Activated naive CD8-positive, alpha-beta T cell (primary cell): Measurements from ENCODE around the gene CDHR2.

Source experiments
- H3K27ac Mint-ChIP-seq: one replicate; pipeline ENCODE4 v1.8.0; 2021; ENCODE audit warnings: mixed read lengths
- H3K27me3 Mint-ChIP-seq: one replicate; pipeline ENCODE4 v1.8.0; 2021; ENCODE audit warnings: mixed read lengths
- H3K36me3 Mint-ChIP-seq: one replicate; pipeline ENCODE4 v1.8.0; 2021; ENCODE audit warnings: mixed read lengths
- H3K4me1 Mint-ChIP-seq: one replicate; pipeline ENCODE4 v1.8.0; 2021; ENCODE audit warnings: low read depth, mixed read lengths
- H3K4me3 Mint-ChIP-seq: one replicate; pipeline ENCODE4 v1.8.0; 2021; ENCODE audit warnings: mild to moderate bottlenecking, mixed read lengths
- H3K9me3 Mint-ChIP-seq: one replicate; pipeline ENCODE4 v1.8.0; 2021; ENCODE audit warnings: low read depth, mixed read lengths

CDHR2 gene, protein sequence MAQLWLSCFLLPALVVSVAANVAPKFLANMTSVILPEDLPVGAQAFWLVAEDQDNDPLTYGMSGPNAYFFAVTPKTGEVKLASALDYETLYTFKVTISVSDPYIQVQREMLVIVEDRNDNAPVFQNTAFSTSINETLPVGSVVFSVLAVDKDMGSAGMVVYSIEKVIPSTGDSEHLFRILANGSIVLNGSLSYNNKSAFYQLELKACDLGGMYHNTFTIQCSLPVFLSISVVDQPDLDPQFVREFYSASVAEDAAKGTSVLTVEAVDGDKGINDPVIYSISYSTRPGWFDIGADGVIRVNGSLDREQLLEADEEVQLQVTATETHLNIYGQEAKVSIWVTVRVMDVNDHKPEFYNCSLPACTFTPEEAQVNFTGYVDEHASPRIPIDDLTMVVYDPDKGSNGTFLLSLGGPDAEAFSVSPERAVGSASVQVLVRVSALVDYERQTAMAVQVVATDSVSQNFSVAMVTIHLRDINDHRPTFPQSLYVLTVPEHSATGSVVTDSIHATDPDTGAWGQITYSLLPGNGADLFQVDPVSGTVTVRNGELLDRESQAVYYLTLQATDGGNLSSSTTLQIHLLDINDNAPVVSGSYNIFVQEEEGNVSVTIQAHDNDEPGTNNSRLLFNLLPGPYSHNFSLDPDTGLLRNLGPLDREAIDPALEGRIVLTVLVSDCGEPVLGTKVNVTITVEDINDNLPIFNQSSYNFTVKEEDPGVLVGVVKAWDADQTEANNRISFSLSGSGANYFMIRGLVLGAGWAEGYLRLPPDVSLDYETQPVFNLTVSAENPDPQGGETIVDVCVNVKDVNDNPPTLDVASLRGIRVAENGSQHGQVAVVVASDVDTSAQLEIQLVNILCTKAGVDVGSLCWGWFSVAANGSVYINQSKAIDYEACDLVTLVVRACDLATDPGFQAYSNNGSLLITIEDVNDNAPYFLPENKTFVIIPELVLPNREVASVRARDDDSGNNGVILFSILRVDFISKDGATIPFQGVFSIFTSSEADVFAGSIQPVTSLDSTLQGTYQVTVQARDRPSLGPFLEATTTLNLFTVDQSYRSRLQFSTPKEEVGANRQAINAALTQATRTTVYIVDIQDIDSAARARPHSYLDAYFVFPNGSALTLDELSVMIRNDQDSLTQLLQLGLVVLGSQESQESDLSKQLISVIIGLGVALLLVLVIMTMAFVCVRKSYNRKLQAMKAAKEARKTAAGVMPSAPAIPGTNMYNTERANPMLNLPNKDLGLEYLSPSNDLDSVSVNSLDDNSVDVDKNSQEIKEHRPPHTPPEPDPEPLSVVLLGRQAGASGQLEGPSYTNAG (N-terminal part only)

DNA sequence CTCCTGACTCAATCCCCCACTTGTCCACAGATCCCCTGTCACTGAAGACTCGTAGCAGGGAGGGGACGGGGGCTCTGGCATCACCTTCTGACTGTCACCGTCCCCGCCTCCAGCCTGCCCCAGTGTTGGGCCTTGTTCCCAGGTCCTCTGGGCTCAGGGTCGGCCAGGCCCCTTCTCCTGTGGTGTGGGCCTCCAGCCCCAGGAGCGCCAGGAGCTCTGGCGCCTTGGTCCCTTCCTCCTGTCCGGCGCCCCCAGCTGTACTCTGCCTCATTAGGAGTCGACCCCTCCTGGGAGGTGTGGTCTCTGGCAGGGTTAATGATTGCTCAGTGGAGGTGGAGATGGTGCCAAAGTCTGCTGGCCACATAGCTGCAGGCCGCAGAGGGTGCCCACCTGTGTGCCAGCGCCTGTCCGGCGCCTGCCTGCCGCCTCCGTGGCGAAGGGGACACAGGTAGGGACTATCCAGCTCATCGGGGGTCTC is at the start of gene CDHR2:
TSS of gene CDHR2 (plus strand) at position 376 of the 478 bp plus-strand sequence. CDS start 16,011 bp downstream, outside the sequence.
- H3K4me3 Mint-ChIP-seq = no peak within 1 kb of the TSS
- no peaks in the 10 kb centered on the region for H3K27me3 Mint-ChIP-seq
- peaks cover 62% of the 10 kb centered on the region for H3K4me1 Mint-ChIP-seq
- no peaks in the 10 kb centered on the region for H3K9me3 Mint-ChIP-seq
- H3K27ac Mint-ChIP-seq = peak within 1 kb of the TSS; percentile 78
- no peaks in the 10 kb centered on the region for H3K36me3 Mint-ChIP-seq

DNA sequence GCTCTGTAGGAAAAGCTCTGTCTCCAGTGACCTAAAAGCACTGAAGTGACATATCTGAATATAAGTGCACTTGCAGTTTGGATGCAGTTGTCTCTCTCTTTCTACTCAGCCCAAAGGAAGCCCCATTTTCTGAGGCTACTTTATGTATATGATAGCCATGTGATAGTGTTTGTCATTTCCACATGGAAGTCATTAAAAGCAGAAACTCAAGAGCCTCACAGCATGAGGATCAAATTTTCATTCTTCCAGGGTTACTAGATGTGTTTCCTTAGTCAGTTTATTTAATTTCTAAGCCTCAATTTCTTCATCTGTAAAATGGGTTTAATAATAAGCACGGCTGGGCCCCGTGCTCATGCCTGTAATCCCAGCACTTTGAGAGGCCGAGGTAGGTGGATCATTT is 48.6 kb upstream of the CDHR2 start:
- H3K4me1 Mint-ChIP-seq = no peaks in the 10 kb centered on the region
- no peaks in the 10 kb centered on the region for H3K9me3 Mint-ChIP-seq
- no peak overlapping the region for H3K4me3 Mint-ChIP-seq
- H3K27me3 Mint-ChIP-seq = no peaks in the 10 kb centered on the region
- H3K27ac Mint-ChIP-seq = no peak overlapping the region
- peaks cover 10% of the 10 kb centered on the region for H3K36me3 Mint-ChIP-seq

DNA sequence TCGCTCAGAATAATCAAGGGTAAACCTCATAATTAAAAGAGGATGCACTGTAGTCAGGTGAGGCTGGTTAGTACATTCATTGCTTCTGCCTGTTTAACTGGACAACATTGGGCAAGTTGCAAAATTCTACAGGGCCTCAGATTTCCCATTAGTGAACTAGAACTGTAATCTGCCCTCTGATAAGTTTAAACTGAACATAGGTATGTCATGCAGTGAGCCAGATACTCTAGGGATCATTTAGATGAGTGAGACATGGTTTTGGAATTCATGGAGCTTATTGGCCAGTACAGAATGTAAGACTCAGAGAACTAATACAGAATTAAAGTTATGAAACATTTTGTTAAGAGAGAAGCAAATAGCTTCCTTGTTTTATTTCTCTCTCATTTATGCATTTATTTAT is 47.8 kb upstream of the CDHR2 start:
- no peaks in the 10 kb centered on the region for H3K27me3 Mint-ChIP-seq
- no peaks in the 10 kb centered on the region for H3K9me3 Mint-ChIP-seq
- peaks cover 14% of the 10 kb centered on the region for H3K36me3 Mint-ChIP-seq
- H3K4me3 Mint-ChIP-seq = no peak overlapping the region
- no peaks in the 10 kb centered on the region for H3K4me1 Mint-ChIP-seq
- no peak overlapping the region for H3K27ac Mint-ChIP-seq

DNA sequence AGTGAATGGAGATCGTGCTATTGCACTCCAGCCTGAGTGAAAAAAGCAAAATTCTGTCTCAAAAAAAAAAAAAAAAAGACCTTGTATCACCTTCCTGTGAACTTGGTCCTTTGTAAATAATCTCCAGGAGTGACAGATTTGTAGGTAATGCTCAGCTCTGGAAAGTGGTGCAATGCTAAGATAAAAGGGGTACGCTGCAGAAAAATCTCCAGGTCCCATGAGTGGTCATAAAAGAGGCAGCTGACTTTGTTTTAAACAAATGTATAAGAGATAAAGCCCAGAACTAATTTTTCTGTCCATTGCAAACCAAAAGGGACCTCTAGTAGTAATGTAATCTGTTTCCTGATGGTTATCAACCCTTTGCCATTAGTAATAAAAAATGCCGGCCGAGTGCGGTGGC is 45.6 kb upstream of the CDHR2 start:
- Mint-ChIP-seq H3K4me1 (no peaks in the 10 kb centered on the region), H3K4me3 (no peak overlapping the region), H3K27me3 (no peaks in the 10 kb centered on the region), H3K36me3 (peaks cover 19% of the 10 kb centered on the region), H3K27ac (no peak overlapping the region), H3K9me3 (no peaks in the 10 kb centered on the region)

DNA sequence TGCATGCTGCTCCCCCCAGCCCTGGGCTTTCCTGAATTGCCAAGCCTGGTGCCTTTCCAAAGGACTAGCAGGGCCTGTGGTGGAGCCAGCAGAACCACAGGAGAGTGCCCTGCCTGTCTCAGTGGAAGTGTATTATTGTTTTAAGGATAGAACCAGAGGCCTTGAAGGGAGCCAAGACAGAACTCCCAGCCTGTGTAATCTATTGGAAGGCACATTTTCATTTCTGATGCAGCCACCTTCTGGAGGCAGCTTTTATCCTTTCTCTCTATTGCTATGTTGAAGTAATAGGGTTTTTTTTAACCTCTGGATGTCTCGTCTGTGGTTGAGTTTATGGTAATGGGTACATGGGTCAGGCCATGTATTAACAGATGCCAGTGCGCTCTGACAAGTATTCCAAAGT is 41.2 kb upstream of the CDHR2 start:
- peak overlapping the region; percentile 46 for H3K27ac Mint-ChIP-seq
- peaks cover 16% of the 10 kb centered on the region for H3K36me3 Mint-ChIP-seq
- no peaks in the 10 kb centered on the region for H3K9me3 Mint-ChIP-seq
- H3K4me1 Mint-ChIP-seq = no peaks in the 10 kb centered on the region
- no peak overlapping the region for H3K4me3 Mint-ChIP-seq
- H3K27me3 Mint-ChIP-seq = no peaks in the 10 kb centered on the region

DNA sequence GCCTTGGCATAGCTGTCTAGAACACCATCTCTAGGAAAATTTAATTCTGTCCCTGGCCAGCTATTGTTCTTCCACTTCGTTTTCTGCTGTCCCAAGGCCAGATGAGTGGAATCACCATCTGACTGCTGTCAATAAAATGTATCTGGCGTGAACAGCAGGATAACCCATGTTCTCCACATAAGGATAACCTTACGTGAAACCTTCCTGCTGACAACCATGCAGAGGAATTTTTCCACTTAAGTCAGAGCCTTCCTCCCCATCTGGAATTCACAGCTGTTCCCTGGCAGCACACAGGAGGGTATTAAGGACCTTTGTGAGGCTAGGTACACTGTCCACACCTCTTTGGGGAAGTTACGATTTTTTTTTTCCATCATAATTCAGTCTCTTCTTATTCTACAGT is 40.5 kb upstream of the CDHR2 start:
- no peak overlapping the region for H3K4me3 Mint-ChIP-seq
- peaks cover 16% of the 10 kb centered on the region for H3K36me3 Mint-ChIP-seq
- no peaks in the 10 kb centered on the region for H3K9me3 Mint-ChIP-seq
- peaks cover 1% of the 10 kb centered on the region for H3K4me1 Mint-ChIP-seq
- H3K27ac Mint-ChIP-seq = no peak overlapping the region
- H3K27me3 Mint-ChIP-seq = no peaks in the 10 kb centered on the region

DNA sequence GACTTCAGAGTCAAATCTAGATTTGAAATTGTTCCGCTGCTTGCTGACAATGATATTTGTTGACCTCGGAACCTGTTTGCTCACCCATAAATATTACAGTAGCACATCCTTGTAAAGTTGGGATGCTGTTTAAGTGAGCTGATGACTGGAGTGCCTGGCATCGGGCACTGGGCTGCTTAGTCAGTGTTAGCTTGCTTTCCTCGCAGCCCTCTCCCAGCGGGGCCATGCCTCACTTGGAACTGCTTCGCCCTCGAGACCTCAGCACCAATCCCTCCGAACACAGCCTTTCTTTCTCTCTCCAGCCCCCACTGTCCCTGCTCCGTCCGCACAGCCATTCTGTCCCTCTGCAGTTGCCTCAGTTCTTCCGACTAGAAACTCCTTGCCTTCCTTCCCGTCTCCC is 35.4 kb upstream of the CDHR2 start:
- H3K27me3 Mint-ChIP-seq = no peaks in the 10 kb centered on the region
- H3K36me3 Mint-ChIP-seq = no peaks in the 10 kb centered on the region
- peaks cover 8% of the 10 kb centered on the region for H3K4me1 Mint-ChIP-seq
- no peaks in the 10 kb centered on the region for H3K9me3 Mint-ChIP-seq
- H3K4me3 Mint-ChIP-seq = no peak overlapping the region
- peak overlapping the region; percentile 46 for H3K27ac Mint-ChIP-seq

DNA sequence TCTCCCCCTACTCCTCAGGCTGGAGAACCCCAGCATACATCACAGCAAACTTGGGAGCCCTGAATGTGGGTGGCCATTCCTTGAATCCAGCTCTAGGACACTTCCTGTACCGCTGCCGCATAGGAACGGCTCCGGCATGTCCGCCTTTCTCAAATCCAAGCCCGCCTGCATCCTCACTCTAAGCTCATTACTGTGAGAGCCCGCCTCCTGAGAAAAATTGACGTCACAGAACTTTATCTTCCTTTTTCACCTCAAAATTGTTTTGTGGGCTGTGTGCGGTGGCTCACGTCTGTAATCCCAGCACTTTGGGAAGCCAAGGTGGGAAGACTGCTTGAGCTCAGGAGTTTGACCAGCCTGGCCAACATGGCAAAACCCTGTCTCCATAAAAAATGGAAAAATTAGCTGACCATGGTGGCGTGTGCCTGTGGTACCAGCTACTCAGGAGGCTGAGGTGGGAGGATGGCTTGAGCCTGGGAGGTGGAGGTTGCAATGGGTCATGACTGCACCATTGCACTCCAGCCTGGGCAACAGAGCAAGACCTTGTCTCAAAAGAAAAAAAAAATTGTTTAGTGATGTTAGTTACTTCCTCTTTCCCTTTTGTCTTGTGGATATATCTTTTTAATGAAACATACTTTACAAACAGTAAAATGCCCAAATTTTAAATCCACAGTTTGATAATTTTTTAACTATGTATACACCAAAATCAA is 34.7 kb upstream of the CDHR2 start:
- no peak overlapping the region for H3K27ac Mint-ChIP-seq
- H3K27me3 Mint-ChIP-seq = no peaks in the 10 kb centered on the region
- peaks cover 8% of the 10 kb centered on the region for H3K4me1 Mint-ChIP-seq
- H3K36me3 Mint-ChIP-seq = no peaks in the 10 kb centered on the region
- H3K9me3 Mint-ChIP-seq = no peaks in the 10 kb centered on the region
- no peak overlapping the region for H3K4me3 Mint-ChIP-seq

DNA sequence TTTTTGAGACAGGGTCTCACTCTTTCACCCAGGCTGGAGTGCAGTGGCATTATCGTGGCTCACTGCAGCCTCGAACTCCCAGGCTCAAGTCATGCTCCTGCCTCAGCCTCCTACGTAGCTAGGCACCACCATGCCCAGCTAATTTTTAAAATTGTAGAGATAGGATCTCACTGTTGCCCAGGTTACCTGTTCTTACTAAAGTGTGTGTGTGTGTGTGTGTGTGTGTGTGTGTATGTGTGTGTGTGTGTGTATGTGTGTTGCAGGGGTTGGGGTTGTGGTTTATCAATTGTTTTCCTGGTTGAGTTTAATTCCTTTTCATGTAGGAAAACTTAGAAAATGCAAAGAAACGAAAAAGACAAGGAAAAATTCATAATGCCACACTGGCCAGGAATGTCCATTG is 33.7 kb upstream of the CDHR2 start:
- Mint-ChIP-seq H3K27ac (no peak overlapping the region), H3K36me3 (no peaks in the 10 kb centered on the region), H3K27me3 (no peaks in the 10 kb centered on the region), H3K4me1 (peaks cover 10% of the 10 kb centered on the region), H3K4me3 (no peak overlapping the region), H3K9me3 (no peaks in the 10 kb centered on the region)

DNA sequence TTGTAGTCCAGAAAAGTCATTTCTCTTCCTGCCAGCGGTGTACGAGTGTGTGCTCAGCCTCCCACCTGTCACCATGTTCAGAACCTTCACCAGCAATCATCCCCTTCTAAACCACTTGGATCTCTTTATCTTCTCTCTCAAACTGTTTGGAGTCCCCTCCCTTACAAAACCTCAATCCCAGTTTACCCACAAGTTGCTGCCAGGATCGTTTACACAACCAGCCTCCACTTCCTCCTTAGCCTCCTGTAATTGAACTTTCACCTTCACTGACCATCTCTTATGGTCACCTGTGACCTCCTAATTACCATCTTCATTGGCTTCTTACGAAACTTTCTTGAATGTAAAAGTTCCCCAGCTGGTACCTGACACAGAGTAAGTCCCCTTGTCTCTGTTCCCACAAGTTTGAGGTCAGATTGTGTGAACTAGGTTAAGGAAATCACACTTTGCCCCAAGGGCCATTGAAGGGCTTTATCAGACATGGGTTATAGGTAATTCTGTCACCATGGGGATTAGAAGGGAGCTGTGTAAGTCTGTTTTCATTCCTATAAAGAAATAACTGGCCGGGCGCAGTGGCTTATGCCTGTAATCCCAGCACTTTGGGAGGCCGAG is 32.0 kb upstream of the CDHR2 start:
- Mint-ChIP-seq H3K4me3 (no peak overlapping the region), H3K27ac (peak overlapping the region; percentile 54), H3K36me3 (no peaks in the 10 kb centered on the region), H3K27me3 (no peaks in the 10 kb centered on the region), H3K9me3 (no peaks in the 10 kb centered on the region), H3K4me1 (peaks cover 10% of the 10 kb centered on the region)

DNA sequence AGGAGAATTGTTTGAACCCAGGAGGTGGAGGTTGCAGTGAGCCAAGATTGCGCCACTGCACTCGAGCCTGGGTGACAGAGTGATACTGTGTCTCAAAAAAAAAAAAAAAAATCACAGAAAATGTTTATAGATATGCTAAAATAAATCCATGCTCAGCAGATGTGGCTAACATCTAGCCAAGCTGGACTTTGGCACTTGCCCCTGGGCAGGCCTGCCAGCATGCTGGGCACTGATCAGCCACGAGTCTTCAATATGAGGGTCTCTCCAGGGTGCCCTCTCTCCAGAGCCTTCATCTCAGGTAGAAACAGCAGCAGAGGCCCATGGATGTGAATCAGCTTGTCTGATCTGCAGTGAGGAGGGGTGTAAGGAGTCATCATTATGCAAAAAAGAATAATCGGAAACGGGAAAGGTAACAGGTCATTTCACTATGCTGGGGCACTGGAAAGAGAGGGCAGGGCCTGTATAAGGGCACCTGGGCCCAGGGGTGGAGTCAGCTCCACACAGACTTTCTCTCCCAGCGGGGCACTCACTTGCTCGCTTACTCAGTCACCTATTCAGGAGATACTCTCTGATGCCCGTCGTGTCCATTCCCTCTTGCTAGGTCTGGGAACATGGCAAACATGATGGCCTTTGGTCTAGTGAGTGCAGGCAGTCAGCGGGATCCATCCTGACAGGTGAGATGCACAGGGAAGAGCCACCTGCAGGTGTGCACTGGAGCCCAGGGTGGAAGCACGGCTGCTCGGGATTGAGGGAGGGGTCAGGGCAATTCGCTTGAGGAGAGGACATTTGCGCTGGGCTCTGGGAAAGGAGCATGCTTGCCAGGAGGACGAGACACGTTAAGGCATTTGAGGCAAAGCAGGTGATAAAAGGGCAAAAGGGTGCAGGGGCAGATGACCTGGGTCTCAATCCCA is 29.1 kb upstream of the CDHR2 start:
- Mint-ChIP-seq H3K4me1 (peaks cover 18% of the 10 kb centered on the region), H3K27ac (no peak overlapping the region), H3K9me3 (no peaks in the 10 kb centered on the region), H3K4me3 (no peak overlapping the region), H3K27me3 (no peaks in the 10 kb centered on the region), H3K36me3 (no peaks in the 10 kb centered on the region)

DNA sequence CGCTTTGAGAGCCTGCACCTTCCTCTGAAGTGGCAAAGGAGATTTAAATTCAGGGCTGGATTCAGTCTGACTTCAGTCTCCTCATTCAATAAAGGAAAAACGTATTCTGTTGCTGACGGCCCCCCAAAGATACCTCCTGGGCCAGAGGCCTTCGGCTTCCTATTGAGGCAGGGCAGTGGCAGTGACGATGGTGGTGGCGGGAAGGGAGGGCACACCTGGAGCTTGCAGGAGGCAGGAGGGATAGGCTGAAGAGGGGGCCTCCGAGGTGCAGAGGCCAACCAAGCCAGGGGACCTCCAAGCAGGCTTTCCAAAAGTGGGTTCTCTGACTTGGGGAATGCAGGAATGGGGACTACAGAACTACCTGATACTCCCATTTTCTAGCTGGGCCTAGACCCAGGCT is 27.9 kb upstream of the CDHR2 start:
- Mint-ChIP-seq H3K9me3 (no peaks in the 10 kb centered on the region), H3K36me3 (no peaks in the 10 kb centered on the region), H3K4me1 (peaks cover 22% of the 10 kb centered on the region), H3K27ac (no peak overlapping the region), H3K4me3 (no peak overlapping the region), H3K27me3 (no peaks in the 10 kb centered on the region)

DNA sequence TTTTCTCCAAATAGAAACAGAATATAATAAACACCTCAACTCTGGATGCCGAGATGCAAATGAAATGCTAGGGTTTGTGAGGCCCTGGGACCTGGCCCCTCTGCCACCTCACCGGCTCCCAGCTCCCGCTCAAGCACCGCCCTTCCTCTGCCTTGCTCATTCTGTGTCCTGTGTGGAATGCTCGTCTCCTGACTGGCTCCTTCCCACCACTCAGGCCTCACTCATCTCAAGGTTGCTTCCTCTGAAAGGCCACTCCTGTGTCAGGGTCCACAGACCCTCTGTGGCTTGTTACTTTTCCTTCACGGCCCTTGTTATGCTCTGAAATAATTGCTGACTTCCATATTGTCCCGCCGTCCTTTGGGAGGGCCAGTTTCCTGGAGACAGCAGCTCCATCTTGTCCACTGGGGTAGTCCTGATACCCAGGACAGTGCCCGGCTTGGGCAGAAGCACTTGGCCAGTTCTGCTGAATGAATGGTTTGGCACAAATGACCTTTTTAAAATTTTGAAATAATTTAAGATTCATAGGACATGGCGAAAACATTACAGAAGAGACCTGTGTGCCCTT is 27.4 kb upstream of the CDHR2 start:
- H3K36me3 Mint-ChIP-seq = no peaks in the 10 kb centered on the region
- no peaks in the 10 kb centered on the region for H3K27me3 Mint-ChIP-seq
- peak overlapping the region; percentile 16 for H3K27ac Mint-ChIP-seq
- no peak overlapping the region for H3K4me3 Mint-ChIP-seq
- peaks cover 21% of the 10 kb centered on the region for H3K4me1 Mint-ChIP-seq
- H3K9me3 Mint-ChIP-seq = no peaks in the 10 kb centered on the region
